UCSD-AML1 (cell line): ENCODE measurements around the gene ANKRD53.

Source experiments
- DNase-seq: peaks from one replicate; lab custom pipeline; 2025; ENCODE audit not compliant: unreplicated experiment; lab: John Stamatoyannopoulos, UW

The ANKRD53 gene

GRCh38 chr2:70942396-70943204, 35.8 kb upstream of the ANKRD53 start:
- no peak for DNase-seq

DNA sequence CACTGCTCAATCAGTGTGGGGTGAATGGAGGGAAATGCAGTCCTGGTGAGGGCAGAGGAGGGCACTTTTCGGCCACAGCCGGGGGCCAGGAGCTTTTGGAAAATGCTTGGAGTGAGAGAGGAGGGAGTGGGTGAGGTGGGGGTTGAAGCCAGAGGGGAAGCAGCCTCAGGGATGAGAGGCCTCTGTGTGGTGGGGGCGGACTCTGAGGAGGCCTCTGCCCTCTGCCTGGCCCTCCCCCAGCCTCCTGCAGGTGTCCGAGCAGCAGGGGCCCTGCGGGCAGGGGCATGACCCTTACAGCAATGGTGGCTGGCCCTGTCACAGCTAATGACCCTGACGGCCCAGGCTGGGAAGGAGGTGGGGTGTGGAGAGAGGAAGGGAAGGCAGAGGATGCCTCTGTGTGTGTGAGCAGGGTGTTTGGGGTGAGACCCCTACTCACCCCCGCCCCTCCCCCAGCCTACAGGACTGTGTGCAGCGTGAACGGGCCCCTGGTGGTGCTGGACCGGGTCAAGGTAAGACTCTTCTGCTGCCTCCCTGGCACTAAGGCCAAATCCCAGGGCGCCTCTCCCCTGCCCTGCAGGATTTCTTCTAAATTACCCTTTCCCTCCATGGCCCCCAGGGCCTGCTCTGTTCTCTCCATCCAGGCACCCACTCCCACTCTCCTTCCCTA, 35.1 kb upstream of the ANKRD53 start:
- no peak for DNase-seq

GRCh38 chr2:70944111-70944690, 34.2 kb upstream of the ANKRD53 start:
- no peak for DNase-seq

- peak; percentile 39 for DNase-seq
Observed at GRCh38 chr2:70946832-70947442, 31.5 kb upstream of the ANKRD53 start.

- DNase-seq = no peak
Observed at GRCh38 chr2:70947556-70948184, 30.8 kb upstream of the ANKRD53 start.

- DNase-seq = peak; percentile 72
Observed at GRCh38 chr2:70948337-70949003, 30.0 kb upstream of the ANKRD53 start.

DNA sequence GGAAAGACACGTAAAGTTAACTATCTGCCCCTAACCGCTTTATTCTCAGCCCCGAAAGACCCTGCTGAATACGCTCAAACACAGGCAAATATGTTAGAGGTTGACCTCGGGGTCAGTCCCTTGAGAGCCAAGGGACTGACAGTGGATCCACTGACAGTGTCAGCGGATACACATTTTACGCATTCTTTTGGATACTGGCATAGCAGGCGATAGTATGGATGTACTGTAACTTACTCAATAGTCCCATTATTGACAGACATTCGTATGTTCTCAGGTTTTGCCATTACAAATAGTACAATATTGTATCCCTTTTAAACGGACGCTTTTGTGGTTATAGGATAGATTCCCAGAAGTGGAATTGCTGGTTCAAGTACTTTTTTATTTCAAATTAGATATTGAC, 29.3 kb upstream of the ANKRD53 start:
- DNase-seq = no peak

GRCh38 chr2:70954886-70955285, 23.5 kb upstream of the ANKRD53 start:
- no peak for DNase-seq

DNA sequence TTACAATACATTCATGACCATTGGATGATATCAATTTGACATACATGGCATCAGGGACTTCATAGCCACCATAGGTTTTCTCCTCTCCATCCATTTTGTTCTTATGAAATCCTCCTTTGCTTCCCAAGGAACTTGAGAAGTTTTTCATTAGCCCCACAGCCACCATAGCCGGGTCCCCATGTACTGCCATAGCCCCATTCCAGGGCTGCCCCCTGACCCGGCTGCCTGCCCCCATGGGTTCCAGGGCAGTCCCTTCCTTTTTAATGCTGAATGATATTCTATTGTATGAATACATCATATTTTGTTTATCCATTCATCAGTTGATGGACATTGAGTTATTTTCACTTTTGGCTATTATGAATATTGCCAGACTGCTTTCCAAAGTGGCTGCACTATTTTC, 22.3 kb upstream of the ANKRD53 start:
- no peak for DNase-seq

GRCh38 chr2:70957798-70958197, 20.6 kb upstream of the ANKRD53 start:
- DNase-seq = no peak

DNA sequence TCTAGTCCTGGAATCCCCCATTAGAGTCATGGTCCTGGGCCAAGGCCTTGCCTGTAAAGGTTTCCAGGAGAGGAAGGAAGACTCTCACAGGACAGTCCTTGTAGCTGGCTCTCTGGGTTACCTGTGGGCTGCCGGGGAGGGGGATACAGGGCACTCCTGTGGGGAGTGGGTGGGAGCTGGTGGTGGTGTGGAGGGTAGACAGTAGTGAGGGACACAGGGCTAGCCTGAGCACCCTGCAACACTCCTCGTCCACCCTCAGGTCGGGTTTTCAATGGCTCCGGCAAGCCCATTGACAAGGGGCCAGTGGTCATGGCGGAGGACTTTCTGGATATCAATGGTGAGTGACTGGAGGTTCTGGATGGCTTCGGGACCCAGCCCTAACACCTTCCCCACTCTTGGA, 19.7 kb upstream of the ANKRD53 start:
- no peak for DNase-seq

GRCh38 chr2:70959271-70959761, 19.1 kb upstream of the ANKRD53 start:
- no peak for DNase-seq

DNA sequence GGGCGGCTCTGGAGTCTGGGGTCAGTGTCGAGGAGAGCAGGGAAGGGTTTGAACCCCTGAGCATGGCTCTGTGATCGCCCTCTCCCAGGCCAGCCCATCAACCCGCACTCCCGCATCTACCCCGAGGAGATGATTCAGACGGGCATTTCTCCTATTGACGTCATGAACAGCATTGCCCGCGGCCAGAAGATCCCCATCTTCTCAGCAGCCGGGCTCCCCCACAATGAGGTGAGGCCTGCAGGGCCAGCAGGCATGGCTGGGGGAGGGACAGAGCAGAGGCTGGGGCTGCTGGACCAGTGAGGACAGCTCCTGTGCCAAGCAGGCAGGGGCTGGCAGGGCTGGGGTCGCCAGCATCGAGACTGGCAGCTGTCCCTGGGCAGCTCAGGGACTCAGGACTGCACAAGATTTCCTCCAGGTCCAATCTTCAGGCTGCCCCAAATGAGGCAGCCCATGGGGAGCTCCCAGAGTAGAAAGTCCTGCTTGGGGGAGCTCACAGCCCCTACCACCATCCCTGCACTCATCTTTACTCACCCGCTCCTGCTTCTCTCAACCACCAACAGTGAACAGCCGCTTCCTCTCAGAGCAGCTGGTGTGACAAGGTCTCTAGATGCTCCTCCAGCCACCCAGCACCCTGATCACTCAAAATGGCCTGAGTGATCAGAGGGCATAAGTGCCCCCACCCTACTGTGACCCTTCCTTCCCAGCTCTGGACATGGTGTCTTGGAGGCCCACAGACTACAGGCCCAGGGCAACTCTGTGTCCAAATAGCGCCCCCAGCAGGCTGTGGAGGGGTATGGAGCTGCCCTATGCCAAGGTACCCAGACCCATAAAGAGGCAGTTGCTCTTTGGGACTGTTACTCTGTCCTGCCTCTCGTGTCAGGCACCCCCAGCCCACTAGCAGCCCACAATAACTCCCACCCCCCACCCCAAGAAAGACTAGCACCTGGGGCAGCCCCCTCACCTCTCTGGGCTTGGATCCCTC, 18.3 kb upstream of the ANKRD53 start:
- no peak for DNase-seq

GRCh38 chr2:70960833-70961647, 17.4 kb upstream of the ANKRD53 start:
- DNase-seq = no peak

DNA sequence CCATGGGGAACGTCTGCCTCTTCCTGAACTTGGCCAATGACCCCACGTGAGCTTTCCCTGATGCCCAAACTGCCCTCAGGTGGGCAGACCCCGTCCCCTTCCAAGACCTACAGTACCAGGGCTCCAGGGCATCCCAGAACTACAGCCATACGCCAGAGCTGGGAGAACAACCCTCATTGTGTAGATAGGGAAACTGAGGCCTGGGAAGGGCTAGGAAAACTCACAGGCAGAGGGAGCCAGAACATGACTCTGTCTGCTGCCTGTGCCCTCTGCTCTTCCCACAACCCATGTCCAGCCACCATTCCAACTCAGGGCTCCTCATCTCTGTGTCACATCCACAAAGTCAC, 16.8 kb upstream of the ANKRD53 start:
- DNase-seq = no peak

- DNase-seq = no peak
Observed at GRCh38 chr2:70962211-70962884, 16.1 kb upstream of the ANKRD53 start.

- DNase-seq = no peak
Observed at GRCh38 chr2:70962885-70963878, 15.2 kb upstream of the ANKRD53 start.
